Measurements from ENCODE around the gene MYF5.
A peak's percentile ranks its signal among the peaks of the same experiment; 100 is the strongest.

MYF5 gene

GRCh38 chr12:80690513-80690912 lies 26.2 kb upstream of the MYF5 start:
- WGBS, 2 experiments (ENCODE audit: insufficient coverage in 2 of 2) = no CpG with 5 or more reads among the region's 2 CpGs
- Histone ChIP-seq H3K27ac (ENCODE audit: low read depth, low read length, severe bottlenecking) (no peak overlapping the region), H3K4me1 (ENCODE audit: control insufficient read depth, insufficient read depth, low read length, poor library complexity, severe bottlenecking) (no peaks in the 10 kb centered on the region), H3K9me3 (ENCODE audit: control insufficient read depth, low read length) (no peaks in the 10 kb centered on the region), H3K4me3 (ENCODE audit: extremely low read depth, insufficient read depth, low read length, poor library complexity, severe bottlenecking) (no peak overlapping the region), H3K36me3 (ENCODE audit: control insufficient read depth, insufficient read depth, low read length) (no peaks in the 10 kb centered on the region)

- no CpG with 5 or more reads among the region's 1 CpG for WGBS, 2 experiments (ENCODE audit: insufficient coverage in 2 of 2)
- Histone ChIP-seq H3K9me3 (ENCODE audit: control insufficient read depth, low read length) (no peaks in the 10 kb centered on the region), H3K27ac (ENCODE audit: low read depth, low read length, severe bottlenecking) (no peak overlapping the region), H3K4me3 (ENCODE audit: extremely low read depth, insufficient read depth, low read length, poor library complexity, severe bottlenecking) (no peak overlapping the region), H3K36me3 (ENCODE audit: control insufficient read depth, insufficient read depth, low read length) (no peaks in the 10 kb centered on the region), H3K4me1 (ENCODE audit: control insufficient read depth, insufficient read depth, low read length, poor library complexity, severe bottlenecking) (no peaks in the 10 kb centered on the region)
Measured at GRCh38 chr12:80692114-80692513, 24.6 kb upstream of the MYF5 start.

GRCh38 chr12:80697270-80697887 lies 19.3 kb upstream of the MYF5 start:
- no peak overlapping the region for H3K4me3 ChIP-seq (ENCODE audit: extremely low read depth, insufficient read depth, low read length, poor library complexity, severe bottlenecking)
- no CpG with 5 or more reads among the region's 2 CpGs for WGBS, 2 experiments (ENCODE audit: insufficient coverage in 2 of 2)
- no peaks in the 10 kb centered on the region for H3K9me3 ChIP-seq (ENCODE audit: control insufficient read depth, low read length)
- H3K27ac ChIP-seq (ENCODE audit: low read depth, low read length, severe bottlenecking) = no peak overlapping the region
- no peaks in the 10 kb centered on the region for H3K4me1 ChIP-seq (ENCODE audit: control insufficient read depth, insufficient read depth, low read length, poor library complexity, severe bottlenecking)
- H3K36me3 ChIP-seq (ENCODE audit: control insufficient read depth, insufficient read depth, low read length) = no peaks in the 10 kb centered on the region

GRCh38 chr12:80698256-80698655 lies 18.5 kb upstream of the MYF5 start:
- no peak overlapping the region for H3K4me3 ChIP-seq (ENCODE audit: extremely low read depth, insufficient read depth, low read length, poor library complexity, severe bottlenecking)
- H3K9me3 ChIP-seq (ENCODE audit: control insufficient read depth, low read length) = no peaks in the 10 kb centered on the region
- WGBS, 2 experiments (ENCODE audit: insufficient coverage in 2 of 2) = 80% methylated on average over 2 to 3 of the region's 7 CpGs
- no peak overlapping the region for H3K27ac ChIP-seq (ENCODE audit: low read depth, low read length, severe bottlenecking)
- H3K4me1 ChIP-seq (ENCODE audit: control insufficient read depth, insufficient read depth, low read length, poor library complexity, severe bottlenecking) = no peaks in the 10 kb centered on the region
- no peaks in the 10 kb centered on the region for H3K36me3 ChIP-seq (ENCODE audit: control insufficient read depth, insufficient read depth, low read length)

- Histone ChIP-seq H3K9me3 (ENCODE audit: control insufficient read depth, low read length) (no peaks in the 10 kb centered on the region), H3K27ac (ENCODE audit: low read depth, low read length, severe bottlenecking) (no peak overlapping the region), H3K4me1 (ENCODE audit: control insufficient read depth, insufficient read depth, low read length, poor library complexity, severe bottlenecking) (no peaks in the 10 kb centered on the region), H3K4me3 (ENCODE audit: extremely low read depth, insufficient read depth, low read length, poor library complexity, severe bottlenecking) (no peak overlapping the region), H3K36me3 (ENCODE audit: control insufficient read depth, insufficient read depth, low read length) (no peaks in the 10 kb centered on the region)
- WGBS, 2 experiments (ENCODE audit: insufficient coverage in 2 of 2) = 81 to 84% methylated on average over 5 to 7 of the region's 7 CpGs
Measured at GRCh38 chr12:80698847-80699542, 17.7 kb upstream of the MYF5 start.

- H3K27ac ChIP-seq (ENCODE audit: low read depth, low read length, severe bottlenecking) = no peak overlapping the region
- H3K4me3 ChIP-seq (ENCODE audit: extremely low read depth, insufficient read depth, low read length, poor library complexity, severe bottlenecking) = no peak overlapping the region
- H3K36me3 ChIP-seq (ENCODE audit: control insufficient read depth, insufficient read depth, low read length) = no peaks in the 10 kb centered on the region
- no CpG with 5 or more reads among the region's 2 CpGs for WGBS, 2 experiments (ENCODE audit: insufficient coverage in 2 of 2)
- no peaks in the 10 kb centered on the region for H3K9me3 ChIP-seq (ENCODE audit: control insufficient read depth, low read length)
- no peaks in the 10 kb centered on the region for H3K4me1 ChIP-seq (ENCODE audit: control insufficient read depth, insufficient read depth, low read length, poor library complexity, severe bottlenecking)
Measured at GRCh38 chr12:80700327-80700726, 16.4 kb upstream of the MYF5 start.

- H3K4me3 ChIP-seq (ENCODE audit: extremely low read depth, insufficient read depth, low read length, poor library complexity, severe bottlenecking) = no peak overlapping the region
- no CpG with 5 or more reads among the region's 2 CpGs for WGBS, 2 experiments (ENCODE audit: insufficient coverage in 2 of 2)
- H3K27ac ChIP-seq (ENCODE audit: low read depth, low read length, severe bottlenecking) = no peak overlapping the region
- H3K36me3 ChIP-seq (ENCODE audit: control insufficient read depth, insufficient read depth, low read length) = no peaks in the 10 kb centered on the region
- no peaks in the 10 kb centered on the region for H3K9me3 ChIP-seq (ENCODE audit: control insufficient read depth, low read length)
- no peaks in the 10 kb centered on the region for H3K4me1 ChIP-seq (ENCODE audit: control insufficient read depth, insufficient read depth, low read length, poor library complexity, severe bottlenecking)
Measured at GRCh38 chr12:80701388-80701787, 15.3 kb upstream of the MYF5 start.

- Histone ChIP-seq H3K9me3 (ENCODE audit: control insufficient read depth, low read length) (no peaks in the 10 kb centered on the region), H3K4me3 (ENCODE audit: extremely low read depth, insufficient read depth, low read length, poor library complexity, severe bottlenecking) (no peak overlapping the region), H3K36me3 (ENCODE audit: control insufficient read depth, insufficient read depth, low read length) (no peaks in the 10 kb centered on the region), H3K4me1 (ENCODE audit: control insufficient read depth, insufficient read depth, low read length, poor library complexity, severe bottlenecking) (no peaks in the 10 kb centered on the region), H3K27ac (ENCODE audit: low read depth, low read length, severe bottlenecking) (no peak overlapping the region)
- 75% methylated on average over 7 to 8 of the region's 12 CpGs for WGBS, 2 experiments (ENCODE audit: insufficient coverage in 2 of 2)
Measured at GRCh38 chr12:80702889-80703805, 13.6 kb upstream of the MYF5 start.

- Histone ChIP-seq H3K4me1 (ENCODE audit: control insufficient read depth, insufficient read depth, low read length, poor library complexity, severe bottlenecking) (no peaks in the 10 kb centered on the region), H3K4me3 (ENCODE audit: extremely low read depth, insufficient read depth, low read length, poor library complexity, severe bottlenecking) (no peak overlapping the region), H3K9me3 (ENCODE audit: control insufficient read depth, low read length) (no peaks in the 10 kb centered on the region), H3K36me3 (ENCODE audit: control insufficient read depth, insufficient read depth, low read length) (no peaks in the 10 kb centered on the region), H3K27ac (ENCODE audit: low read depth, low read length, severe bottlenecking) (no peak overlapping the region)
- no CpG with 5 or more reads among the region's 2 CpGs for WGBS, 2 experiments (ENCODE audit: insufficient coverage in 2 of 2)
Measured at GRCh38 chr12:80704420-80704819, 12.3 kb upstream of the MYF5 start.

- no peaks in the 10 kb centered on the region for H3K36me3 ChIP-seq (ENCODE audit: control insufficient read depth, insufficient read depth, low read length)
- WGBS, 2 experiments (ENCODE audit: insufficient coverage in 2 of 2) = 85 to 94% methylated on average over 4 of the region's 4 CpGs
- peak within 1 kb of the TSS; percentile 24 for H3K4me3 ChIP-seq (ENCODE audit: extremely low read depth, insufficient read depth, low read length, poor library complexity, severe bottlenecking)
- no peaks in the 10 kb centered on the region for H3K9me3 ChIP-seq (ENCODE audit: control insufficient read depth, low read length)
- no peaks in the 10 kb centered on the region for H3K4me1 ChIP-seq (ENCODE audit: control insufficient read depth, insufficient read depth, low read length, poor library complexity, severe bottlenecking)
- no peak within 1 kb of the TSS for H3K27ac ChIP-seq (ENCODE audit: low read depth, low read length, severe bottlenecking)
Measured at GRCh38 chr12:80707126-80707829, 9.4 kb upstream of the MYF5 start, which contains the start of gene MYF6. TSS of gene MYF6 (plus strand) at chr12:80707634. CDS start at chr12:80707720, 86 bp downstream.
